ENCODE data around the gene GALM.
"Not testable (repeated sequence)": the region's sequence is repeated elsewhere in the genome, so short reads cannot be mapped to it uniquely, and the experiment has no call there.

The GALM gene

GRCh38 chr2:38665854-38666555, at the start of gene GALM:
Gene GALM (plus strand): TSS chr2:38666114. CDS start chr2:38666162, 48 bp downstream.
- peak in 1 of 2 donors; percentile 7 for DNase-seq (ENCODE audit: low read depth in 2 of 2)

GRCh38 chr2:38617301-38617700, 48.6 kb upstream of the GALM start:
- no peak for DNase-seq (ENCODE audit: low read depth in 2 of 2)

- no peak for DNase-seq (ENCODE audit: low read depth in 2 of 2)
Observed at GRCh38 chr2:38619458-38620164, 46.3 kb upstream of the GALM start.

GRCh38 chr2:38620282-38620977, 45.5 kb upstream of the GALM start:
- no peak for DNase-seq (ENCODE audit: low read depth in 2 of 2)

GRCh38 chr2:38621018-38621417, 44.9 kb upstream of the GALM start:
- DNase-seq (ENCODE audit: low read depth in 2 of 2): no peak

- no peak for DNase-seq (ENCODE audit: low read depth in 2 of 2)
Observed at GRCh38 chr2:38622210-38622609, 43.7 kb upstream of the GALM start.

- no peak for DNase-seq (ENCODE audit: low read depth in 2 of 2)
Observed at GRCh38 chr2:38626326-38627035, 39.4 kb upstream of the GALM start.

GRCh38 chr2:38627391-38627790, 38.5 kb upstream of the GALM start:
- no peak for DNase-seq (ENCODE audit: low read depth in 2 of 2)

GRCh38 chr2:38629684-38630083, 36.2 kb upstream of the GALM start:
- no peak for DNase-seq (ENCODE audit: low read depth in 2 of 2)

GRCh38 chr2:38631976-38632375, 33.9 kb upstream of the GALM start:
- no peak for DNase-seq (ENCODE audit: low read depth in 2 of 2)

GRCh38 chr2:38632980-38633379, 32.9 kb upstream of the GALM start:
- DNase-seq (ENCODE audit: low read depth in 2 of 2): no peak

GRCh38 chr2:38633895-38634294, 32.0 kb upstream of the GALM start:
- no peak for DNase-seq (ENCODE audit: low read depth in 2 of 2)

- no peak for DNase-seq (ENCODE audit: low read depth in 2 of 2)
Observed at GRCh38 chr2:38634684-38635083, 31.2 kb upstream of the GALM start.

- no peak for DNase-seq (ENCODE audit: low read depth in 2 of 2)
Observed at GRCh38 chr2:38635139-38635538, 30.8 kb upstream of the GALM start.

GRCh38 chr2:38636069-38636468, 29.8 kb upstream of the GALM start:
- DNase-seq (ENCODE audit: low read depth in 2 of 2): no peak

GRCh38 chr2:38642373-38643017, 23.4 kb upstream of the GALM start:
- DNase-seq (ENCODE audit: low read depth in 2 of 2): not testable (repeated sequence)

GRCh38 chr2:38643021-38643671, 22.8 kb upstream of the GALM start:
- DNase-seq (ENCODE audit: low read depth in 2 of 2): no peak

- not testable (repeated sequence) for DNase-seq (ENCODE audit: low read depth in 2 of 2)
Observed at GRCh38 chr2:38643683-38644511, 22.0 kb upstream of the GALM start.

- no peak for DNase-seq (ENCODE audit: low read depth in 2 of 2)
Observed at GRCh38 chr2:38648107-38648761, 17.7 kb upstream of the GALM start.

Data from stimulated activated CD8-positive, alpha-beta memory T cell treated with anti-CD3 and anti-CD28 coated beads, Interleukin-7, amount 100 ng/mL, for 1 hour (primary cell).